HG02970 (cell line): ENCODE data around the gene HAT1.

Experiments
- ATAC-seq: cut with Tn5 transposase; IDR thresholded peaks from one replicate; pipeline ENCODE4 v1.9.1; 2021; ENCODE audit warnings: mild to moderate bottlenecking, moderate library complexity, moderate number of reproducible peaks; ENCODE audit not compliant: unreplicated experiment, low FRiP score

HAT1 gene

GRCh38 chr2:172021074-172021931 lies 99.0 kb downstream of the HAT1 start:
- no peak for ATAC-seq

GRCh38 chr2:172021955-172022354 lies 99.7 kb downstream of the HAT1 start:
- ATAC-seq, result no peak

GRCh38 chr2:172031536-172031935 lies 109.3 kb downstream of the HAT1 start:
- no peak for ATAC-seq
